Smooth muscle cell (in vitro differentiated cells): Measurements from ENCODE around the gene TBR1. TPM values are rescaled to one million over a fixed set of nuclear protein-coding genes. Genes with fewer than 3 reads are reported as not detected.

Source experiments
- DNase-seq: peaks from one replicate; lab custom pipeline; 2025; ENCODE audit not compliant: unreplicated experiment; lab: John Stamatoyannopoulos, UW
- H2AFZ ChIP-seq: fragments of 200-600 bp; sonication (generic); 2 replicates; pipeline ENCODE4 v1.6.0; 2016; ENCODE audit warnings: antibody characterized with exemption, low read depth, mild to moderate bottlenecking
- H3F3A ChIP-seq: fragments of 200-600 bp; sonication (generic); 2 replicates; pipeline ENCODE4 v1.6.0; 2017; ENCODE audit warnings: antibody characterized with exemption, low read depth
- H3K27ac ChIP-seq: fragments of 200-600 bp; sonication (generic); 2 replicates; pipeline ENCODE4 v1.5.1; 2016; ENCODE audit warnings: low read depth, mild to moderate bottlenecking
- H3K27me3 ChIP-seq: fragments of 200-600 bp; sonication (generic); 2 replicates; pipeline ENCODE4 v1.6.1; 2016; ENCODE audit warnings: low read depth, mild to moderate bottlenecking
- H3K36me3 ChIP-seq: fragments of 200-600 bp; sonication (generic); 2 replicates; pipeline ENCODE4 v1.5.1; 2016; ENCODE audit warnings: low read depth
- H3K4me1 ChIP-seq: fragments of 200-600 bp; sonication (generic); 2 replicates; pipeline ENCODE4 v1.5.1; 2016; ENCODE audit warnings: low read depth
- H3K4me2 ChIP-seq: fragments of 200-600 bp; sonication (generic); 2 replicates; pipeline ENCODE4 v1.6.0; 2016; ENCODE audit warnings: mild to moderate bottlenecking
- H3K4me3 ChIP-seq: fragments of 200-600 bp; sonication (generic); 2 replicates; pipeline ENCODE4 v1.5.1; 2016; ENCODE audit warnings: mild to moderate bottlenecking
- H3K79me2 ChIP-seq: fragments of 200-600 bp; sonication (generic); 2 replicates; pipeline ENCODE4 v1.6.0; 2016; ENCODE audit warnings: low read depth, mild to moderate bottlenecking
- H3K9ac ChIP-seq: fragments of 200-600 bp; sonication (generic); 2 replicates; pipeline ENCODE4 v1.6.0; 2016; ENCODE audit warnings: low read depth
- H3K9me3 ChIP-seq: fragments of 200-600 bp; sonication (generic); replicated peaks from 2 replicates; pipeline ENCODE4 v1.5.1; 2016; ENCODE audit warnings: low read depth
- H4K20me1 ChIP-seq: fragments of 200-600 bp; sonication (generic); 2 replicates; pipeline ENCODE4 v1.6.0; 2016; ENCODE audit warnings: low read depth
- CTCF ChIP-seq: fragments of 200-600 bp; sonication (generic); IDR thresholded peaks from 2 replicates; pipeline ENCODE4 v1.5.1; 2017; ENCODE audit warnings: borderline replicate concordance, mild to moderate bottlenecking, antibody characterized with exemption; ENCODE audit not compliant: insufficient read depth, poor library complexity, severe bottlenecking
- WGBS: methylation state at CpG from one replicate; pipeline ENCODE4 v1.1.7; 2016; ENCODE audit warnings: low lambda C conversion rate; 5-methylcytosine and 5-hydroxymethylcytosine counted together
- polyA plus RNA-seq: library from polyadenylated mRNA; unstranded; fragments of >200 nt; fragmentation: Nextera tagmentation; extraction: Ambion mirVana; gene quantifications from 2 replicates; pipeline ENCODE4 v1.2.1, GENCODE V29; 2016
- total RNA-seq: library from RNA; depleted of rRNA; stranded (reverse); fragments of >200 nt; gene quantifications from 2 replicates; pipeline ENCODE4 v1.2.3, GENCODE V29; 2014

TBR1 gene
- total and polyA plus RNA-seq, 2 experiments from 2014 or later = 2.3 TPM; not detected in 1

GRCh38 chr2:161418715-161419637 lies 2.9 kb downstream of the TBR1 start:
- Histone ChIP-seq H2AFZ (no peak overlapping the region), H3K27ac (no peak overlapping the region), H3K36me3 (no peaks in the 10 kb centered on the region), H4K20me1 (no peaks in the 10 kb centered on the region), H3F3A (no peaks in the 10 kb centered on the region), H3K4me3 (peak overlapping the region; percentile 38), H3K4me2 (peak overlapping the region; percentile 84), H3K9me3 (no peaks in the 10 kb centered on the region), H3K9ac (no peak overlapping the region), H3K4me1 (peaks cover 31% of the 10 kb centered on the region), H3K79me2 (no peaks in the 10 kb centered on the region), H3K27me3 (peaks cover 100% of the 10 kb centered on the region)
- TF ChIP-seq CTCF = no peak
- DNase-seq = no peak
- 2% methylated on average over 49 of the region's 49 CpGs for WGBS

GRCh38 chr2:161419638-161420190 lies 3.6 kb downstream of the TBR1 start:
- Histone ChIP-seq H3K36me3 (no peaks in the 10 kb centered on the region), H3K4me2 (no peak overlapping the region), H3K4me1 (peaks cover 25% of the 10 kb centered on the region), H2AFZ (no peak overlapping the region), H3K9ac (no peak overlapping the region), H3K27ac (no peak overlapping the region), H3F3A (no peaks in the 10 kb centered on the region), H3K27me3 (peaks cover 100% of the 10 kb centered on the region), H3K9me3 (no peaks in the 10 kb centered on the region), H4K20me1 (no peaks in the 10 kb centered on the region), H3K79me2 (no peaks in the 10 kb centered on the region), H3K4me3 (no peak overlapping the region)
- no peak for DNase-seq
- 27% methylated on average over 3 of the region's 3 CpGs for WGBS
- TF ChIP-seq CTCF = no peak

- H3K4me3 ChIP-seq = no peak overlapping the region
- no peak overlapping the region for H3K27ac ChIP-seq
- H3K4me2 ChIP-seq = no peak overlapping the region
- peaks cover 100% of the 10 kb centered on the region for H3K27me3 ChIP-seq
- no peaks in the 10 kb centered on the region for H3K36me3 ChIP-seq
- TF ChIP-seq CTCF = no peak
- no peaks in the 10 kb centered on the region for H4K20me1 ChIP-seq
- WGBS = 32% methylated on average over 11 of the region's 11 CpGs
- peaks cover 19% of the 10 kb centered on the region for H3K4me1 ChIP-seq
- DNase-seq = no peak
- H3K79me2 ChIP-seq = no peaks in the 10 kb centered on the region
- H2AFZ ChIP-seq = no peak overlapping the region
- H3F3A ChIP-seq = no peaks in the 10 kb centered on the region
- no peak overlapping the region for H3K9ac ChIP-seq
- H3K9me3 ChIP-seq = no peaks in the 10 kb centered on the region
Measured at GRCh38 chr2:161420406-161421074, 4.4 kb downstream of the TBR1 start.
